H1 (cell line): ENCODE measurements around the gene PPP2R3B. TPM values are rescaled to one million over a fixed set of nuclear protein-coding genes. Genes with fewer than 3 reads are reported as not detected.

Experiments used
- polyA plus RNA-seq, 7 experiments: library from polyadenylated mRNA; depleted of rRNA in 3 of 7; stranded (reverse) in 5 of 7; unstranded in 2 of 7; fragments of >200 nt in 5 of 7; fragments of 200-250 nt in 2 of 7; gene quantifications; 1 replicate in 5 of 7; 2 replicates in 1 of 7; 4 replicates in 1 of 7; pipeline versions ENCODE4 v1.2.1 to v1.2.3, GENCODE V29; 2011 to 2013; ENCODE audit warnings: missing spikeins in 2 of 7, mixed read lengths in 2 of 7
- total RNA-seq: library from RNA; stranded (reverse); fragmentation: NEBNext Ultra II Directional; extraction: Animal tissue kit (Norgen Biotek cat#: 25700); gene quantifications from 2 replicates; pipeline ENCODE4 v1.2.1, GENCODE V29; 2021
- TF ChIP-seq, protein P1 (sequence below): fragments of 300-600 bp; sonication (generic); IDR thresholded peaks from 2 replicates; pipeline ENCODE4 v1.7.1; 2012; ENCODE audit warnings: low read length, moderate library complexity, mild to moderate bottlenecking, inconsistent platforms; ENCODE audit not compliant: insufficient replicate concordance

PPP2R3B gene
- total and polyA plus RNA-seq, 2 of the 8 experiments (the other 6 are each of a cell fraction or from before 2014, with no cell fraction given): 47.6 to 86.7 TPM

DNA sequence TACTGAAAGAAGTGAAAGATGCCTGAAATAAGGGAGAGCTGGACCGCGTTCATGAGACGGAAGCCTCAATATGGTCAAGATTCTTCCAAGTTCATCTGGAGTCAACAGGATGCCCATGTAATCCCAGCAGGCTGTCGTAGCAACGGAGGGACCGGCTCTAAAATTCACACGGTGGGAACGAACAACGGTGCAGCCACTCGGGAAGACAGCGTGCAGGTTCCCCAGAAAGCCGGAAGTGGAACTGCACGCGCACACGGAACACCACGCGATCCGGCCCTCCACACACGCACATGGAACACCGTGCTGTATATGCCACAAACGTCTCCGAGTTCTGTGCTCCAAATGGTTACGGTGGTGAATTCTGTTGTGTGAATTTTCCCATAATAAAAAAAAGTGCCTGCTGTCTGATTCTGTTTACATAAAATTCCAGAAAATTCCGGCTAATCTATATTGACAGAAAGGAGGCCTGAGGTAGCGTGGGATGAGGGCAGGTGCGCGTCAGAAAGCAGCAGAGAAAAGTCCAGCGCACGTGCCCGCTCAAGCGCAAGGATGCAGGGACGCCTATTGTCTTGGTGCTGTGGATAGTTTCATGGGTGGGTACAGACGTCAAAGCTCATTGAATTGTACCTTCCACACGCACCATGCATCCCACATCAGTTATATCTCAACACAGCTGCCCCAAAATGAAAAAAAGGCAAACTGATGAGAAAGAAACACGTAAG lies 31.2 kb downstream of the PPP2R3B start (continued):
- TF ChIP-seq, protein P1, sequence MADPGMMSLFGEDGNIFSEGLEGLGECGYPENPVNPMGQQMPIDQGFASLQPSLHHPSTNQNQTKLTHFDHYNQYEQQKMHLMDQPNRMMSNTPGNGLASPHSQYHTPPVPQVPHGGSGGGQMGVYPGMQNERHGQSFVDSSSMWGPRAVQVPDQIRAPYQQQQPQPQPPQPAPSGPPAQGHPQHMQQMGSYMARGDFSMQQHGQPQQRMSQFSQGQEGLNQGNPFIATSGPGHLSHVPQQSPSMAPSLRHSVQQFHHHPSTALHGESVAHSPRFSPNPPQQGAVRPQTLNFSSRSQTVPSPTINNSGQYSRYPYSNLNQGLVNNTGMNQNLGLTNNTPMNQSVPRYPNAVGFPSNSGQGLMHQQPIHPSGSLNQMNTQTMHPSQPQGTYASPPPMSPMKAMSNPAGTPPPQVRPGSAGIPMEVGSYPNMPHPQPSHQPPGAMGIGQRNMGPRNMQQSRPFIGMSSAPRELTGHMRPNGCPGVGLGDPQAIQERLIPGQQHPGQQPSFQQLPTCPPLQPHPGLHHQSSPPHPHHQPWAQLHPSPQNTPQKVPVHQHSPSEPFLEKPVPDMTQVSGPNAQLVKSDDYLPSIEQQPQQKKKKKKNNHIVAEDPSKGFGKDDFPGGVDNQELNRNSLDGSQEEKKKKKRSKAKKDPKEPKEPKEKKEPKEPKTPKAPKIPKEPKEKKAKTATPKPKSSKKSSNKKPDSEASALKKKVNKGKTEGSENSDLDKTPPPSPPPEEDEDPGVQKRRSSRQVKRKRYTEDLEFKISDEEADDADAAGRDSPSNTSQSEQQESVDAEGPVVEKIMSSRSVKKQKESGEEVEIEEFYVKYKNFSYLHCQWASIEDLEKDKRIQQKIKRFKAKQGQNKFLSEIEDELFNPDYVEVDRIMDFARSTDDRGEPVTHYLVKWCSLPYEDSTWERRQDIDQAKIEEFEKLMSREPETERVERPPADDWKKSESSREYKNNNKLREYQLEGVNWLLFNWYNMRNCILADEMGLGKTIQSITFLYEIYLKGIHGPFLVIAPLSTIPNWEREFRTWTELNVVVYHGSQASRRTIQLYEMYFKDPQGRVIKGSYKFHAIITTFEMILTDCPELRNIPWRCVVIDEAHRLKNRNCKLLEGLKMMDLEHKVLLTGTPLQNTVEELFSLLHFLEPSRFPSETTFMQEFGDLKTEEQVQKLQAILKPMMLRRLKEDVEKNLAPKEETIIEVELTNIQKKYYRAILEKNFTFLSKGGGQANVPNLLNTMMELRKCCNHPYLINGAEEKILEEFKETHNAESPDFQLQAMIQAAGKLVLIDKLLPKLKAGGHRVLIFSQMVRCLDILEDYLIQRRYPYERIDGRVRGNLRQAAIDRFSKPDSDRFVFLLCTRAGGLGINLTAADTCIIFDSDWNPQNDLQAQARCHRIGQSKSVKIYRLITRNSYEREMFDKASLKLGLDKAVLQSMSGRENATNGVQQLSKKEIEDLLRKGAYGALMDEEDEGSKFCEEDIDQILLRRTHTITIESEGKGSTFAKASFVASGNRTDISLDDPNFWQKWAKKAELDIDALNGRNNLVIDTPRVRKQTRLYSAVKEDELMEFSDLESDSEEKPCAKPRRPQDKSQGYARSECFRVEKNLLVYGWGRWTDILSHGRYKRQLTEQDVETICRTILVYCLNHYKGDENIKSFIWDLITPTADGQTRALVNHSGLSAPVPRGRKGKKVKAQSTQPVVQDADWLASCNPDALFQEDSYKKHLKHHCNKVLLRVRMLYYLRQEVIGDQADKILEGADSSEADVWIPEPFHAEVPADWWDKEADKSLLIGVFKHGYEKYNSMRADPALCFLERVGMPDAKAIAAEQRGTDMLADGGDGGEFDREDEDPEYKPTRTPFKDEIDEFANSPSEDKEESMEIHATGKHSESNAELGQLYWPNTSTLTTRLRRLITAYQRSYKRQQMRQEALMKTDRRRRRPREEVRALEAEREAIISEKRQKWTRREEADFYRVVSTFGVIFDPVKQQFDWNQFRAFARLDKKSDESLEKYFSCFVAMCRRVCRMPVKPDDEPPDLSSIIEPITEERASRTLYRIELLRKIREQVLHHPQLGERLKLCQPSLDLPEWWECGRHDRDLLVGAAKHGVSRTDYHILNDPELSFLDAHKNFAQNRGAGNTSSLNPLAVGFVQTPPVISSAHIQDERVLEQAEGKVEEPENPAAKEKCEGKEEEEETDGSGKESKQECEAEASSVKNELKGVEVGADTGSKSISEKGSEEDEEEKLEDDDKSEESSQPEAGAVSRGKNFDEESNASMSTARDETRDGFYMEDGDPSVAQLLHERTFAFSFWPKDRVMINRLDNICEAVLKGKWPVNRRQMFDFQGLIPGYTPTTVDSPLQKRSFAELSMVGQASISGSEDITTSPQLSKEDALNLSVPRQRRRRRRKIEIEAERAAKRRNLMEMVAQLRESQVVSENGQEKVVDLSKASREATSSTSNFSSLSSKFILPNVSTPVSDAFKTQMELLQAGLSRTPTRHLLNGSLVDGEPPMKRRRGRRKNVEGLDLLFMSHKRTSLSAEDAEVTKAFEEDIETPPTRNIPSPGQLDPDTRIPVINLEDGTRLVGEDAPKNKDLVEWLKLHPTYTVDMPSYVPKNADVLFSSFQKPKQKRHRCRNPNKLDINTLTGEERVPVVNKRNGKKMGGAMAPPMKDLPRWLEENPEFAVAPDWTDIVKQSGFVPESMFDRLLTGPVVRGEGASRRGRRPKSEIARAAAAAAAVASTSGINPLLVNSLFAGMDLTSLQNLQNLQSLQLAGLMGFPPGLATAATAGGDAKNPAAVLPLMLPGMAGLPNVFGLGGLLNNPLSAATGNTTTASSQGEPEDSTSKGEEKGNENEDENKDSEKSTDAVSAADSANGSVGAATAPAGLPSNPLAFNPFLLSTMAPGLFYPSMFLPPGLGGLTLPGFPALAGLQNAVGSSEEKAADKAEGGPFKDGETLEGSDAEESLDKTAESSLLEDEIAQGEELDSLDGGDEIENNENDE: no peak
